22Rv1 (cell line): Measurements from ENCODE around the gene PDK2.

Experiments
- H3K27ac ChIP-seq: fragments of 450-650 bp; 2 replicates; pipeline ENCODE4 v1.5.1; 2017
- CTCF ChIP-seq: fragments of 450-650 bp; IDR thresholded peaks from 2 replicates; pipeline ENCODE4 v1.5.1; 2017; ENCODE audit warnings: mild to moderate bottlenecking
- ZFX ChIP-seq: fragments of 450-650 bp; IDR thresholded peaks from 2 replicates; pipeline ENCODE4 v1.6.1; 2017; ENCODE audit warnings: antibody characterized with exemption, borderline replicate concordance

Gene PDK2

GRCh38 chr17:50107790-50108414 lies 12.8 kb downstream of the PDK2 start:
- H3K27ac ChIP-seq, result no peak overlapping the region
- TF ChIP-seq ZFX (no peak), CTCF (no peak)

- TF ChIP-seq CTCF, result no peak
- TF ChIP-seq ZFX, result no peak
- H3K27ac ChIP-seq, result no peak overlapping the region
Measured at GRCh38 chr17:50108556-50108955, 13.4 kb downstream of the PDK2 start.

- TF ChIP-seq ZFX, result no peak
- no peak for TF ChIP-seq CTCF
- no peak overlapping the region for H3K27ac ChIP-seq
Measured at GRCh38 chr17:50109207-50109606, 14.1 kb downstream of the PDK2 start.

- TF ChIP-seq ZFX (no peak), CTCF (no peak)
- H3K27ac ChIP-seq, result no peak overlapping the region
Measured at GRCh38 chr17:50109785-50110184, 14.6 kb downstream of the PDK2 start.

- TF ChIP-seq CTCF, result no peak
- no peak for TF ChIP-seq ZFX
- peak overlapping the region; percentile 47 for H3K27ac ChIP-seq
Measured at GRCh38 chr17:50110591-50111349, 15.6 kb downstream of the PDK2 start.

GRCh38 chr17:50111673-50112655 lies 16.8 kb downstream of the PDK2 start:
- TF ChIP-seq ZFX, result no peak
- no peak for TF ChIP-seq CTCF

More at GRCh38 chr17:50111673-50112655, 16.8 kb downstream of the PDK2 start:
- peak overlapping the region; percentile 47 for H3K27ac ChIP-seq
